SK-N-SH treated with all-trans-retinoic acid at 6 μM for 48 hours (cell line): Measurements from ENCODE around the gene SIN3A.

Experiments used
- ATAC-seq: fragments of 200-7000 bp; cut with Tn5 transposase; 3 replicates; pipeline ENCODE4 v1.9.1; 2020; ENCODE audit warnings: mild to moderate bottlenecking, moderate library complexity
- ARNTL ChIP-seq: fragments of 450-650 bp; formaldehyde crosslinking; IDR thresholded peaks from 2 replicates; pipeline ENCODE4 v1.5.0; 2020; ENCODE audit warnings: low read depth, mild to moderate bottlenecking, moderate library complexity, borderline replicate concordance
- BACH2 ChIP-seq: fragments of 250-450 bp; sonication (Bioruptor Pico); IDR thresholded peaks from 2 replicates; pipeline ENCODE4 v1.9.0; 2021; ENCODE audit warnings: mild to moderate bottlenecking, borderline replicate concordance
- CREB5 ChIP-seq: fragments of 250-450 bp; sonication (Bioruptor Pico); IDR thresholded peaks from 2 replicates; pipeline ENCODE4 v1.5.1; 2020; ENCODE audit warnings: low read depth, mild to moderate bottlenecking, moderate library complexity
- CSDC2 ChIP-seq: fragments of 250-450 bp; sonication (Bioruptor Pico); IDR thresholded peaks from 2 replicates; pipeline ENCODE4 v1.5.0; 2020; ENCODE audit warnings: mild to moderate bottlenecking, moderate library complexity
- ESRRG ChIP-seq: fragments of 250-450 bp; sonication (Bioruptor Pico); IDR thresholded peaks from 2 replicates; pipeline ENCODE4 v1.6.1; 2021; ENCODE audit warnings: mild to moderate bottlenecking
- GLIS3 ChIP-seq: fragments of 250-450 bp; sonication (Bioruptor Pico); IDR thresholded peaks from 2 replicates; pipeline ENCODE4 v1.5.0; 2020; ENCODE audit warnings: mild to moderate bottlenecking, moderate library complexity
- ISL1 ChIP-seq: fragments of 250-450 bp; sonication (Bioruptor Pico); IDR thresholded peaks from 2 replicates; pipeline ENCODE4 v2.1.2; 2022; ENCODE audit warnings: mild to moderate bottlenecking, moderate library complexity
- OSR1 ChIP-seq: fragments of 250-450 bp; sonication (Bioruptor Pico); IDR thresholded peaks from 2 replicates; pipeline ENCODE4 v1.8.0; 2022; ENCODE audit warnings: moderate library complexity, mild to moderate bottlenecking, inconsistent platforms
- PATZ1 ChIP-seq: fragments of 250-450 bp; sonication (Bioruptor Pico); IDR thresholded peaks from 2 replicates; pipeline ENCODE4 v1.8.0; 2020; ENCODE audit warnings: mild to moderate bottlenecking, moderate library complexity, borderline replicate concordance
- POU6F1 ChIP-seq: fragments of 250-450 bp; sonication (Bioruptor Pico); IDR thresholded peaks from 2 replicates; pipeline ENCODE4 v1.8.0; 2021; ENCODE audit warnings: low read depth, mild to moderate bottlenecking, moderate library complexity, borderline replicate concordance
- PPARA ChIP-seq: fragments of 250-450 bp; sonication (Bioruptor Pico); IDR thresholded peaks from 2 replicates; pipeline ENCODE4 v1.5.0; 2020; ENCODE audit warnings: mild to moderate bottlenecking, borderline replicate concordance
- RARB ChIP-seq: fragments of 250-450 bp; sonication (Bioruptor Pico); IDR thresholded peaks from 2 replicates; pipeline ENCODE4 v1.8.0; 2021; ENCODE audit warnings: mild to moderate bottlenecking, moderate library complexity
- SNAI2 ChIP-seq: fragments of 250-450 bp; sonication (Bioruptor Pico); IDR thresholded peaks from 2 replicates; pipeline ENCODE4 v1.5.0; 2020; ENCODE audit warnings: mild to moderate bottlenecking, moderate library complexity
- TOX ChIP-seq: fragments of 250-450 bp; sonication (Bioruptor Pico); IDR thresholded peaks from 2 replicates; pipeline ENCODE4 v1.8.0; 2021; ENCODE audit warnings: mild to moderate bottlenecking, moderate library complexity, borderline replicate concordance
- TSHZ2 ChIP-seq: fragments of 250-450 bp; sonication (Bioruptor Pico); IDR thresholded peaks from 2 replicates; pipeline ENCODE4 v1.5.0; 2020; ENCODE audit warnings: mild to moderate bottlenecking, moderate library complexity
- ZC3H10 ChIP-seq: fragments of 250-450 bp; sonication (Bioruptor Pico); IDR thresholded peaks from 2 replicates; pipeline ENCODE4 v1.5.1; 2021; ENCODE audit warnings: mild to moderate bottlenecking, moderate library complexity
- ZFP3 ChIP-seq: fragments of 250-450 bp; sonication (Bioruptor Pico); IDR thresholded peaks from 2 replicates; pipeline ENCODE4 v1.5.0; 2020; ENCODE audit warnings: mild to moderate bottlenecking, moderate library complexity
- ZNF565 ChIP-seq: fragments of 450-650 bp; formaldehyde crosslinking; conservative IDR thresholded peaks from 2 replicates; pipeline ENCODE4 v1.5.0; 2020; ENCODE audit warnings: low read depth, mild to moderate bottlenecking, moderate library complexity
- ZNF70 ChIP-seq: fragments of 450-650 bp; formaldehyde crosslinking; IDR thresholded peaks from 2 replicates; pipeline ENCODE4 v1.5.0; 2020; ENCODE audit warnings: mild to moderate bottlenecking, moderate library complexity
- ZNF8 ChIP-seq: fragments of 450-650 bp; formaldehyde crosslinking; IDR thresholded peaks from 2 replicates; pipeline ENCODE4 v1.5.0; 2020; ENCODE audit warnings: mild to moderate bottlenecking, moderate library complexity

Gene SIN3A

GRCh38 chr15:75430259-75430658 is 21.2 kb downstream of the SIN3A start (continued):
- TF ChIP-seq POU6F1 (CRISPR knock-in tag) (no peak), CREB5 (CRISPR knock-in tag) (no peak), SNAI2 (CRISPR knock-in tag) (no peak), ZNF565 (CRISPR knock-in tag) (no peak), ZNF70 (no peak), ARNTL (CRISPR knock-in tag) (no peak), GLIS3 (CRISPR knock-in tag) (no peak), ESRRG (no peak)
- TF ChIP-seq, all 23 proteins: peak for 0

GRCh38 chr15:75428152-75428551 is 23.3 kb downstream of the SIN3A start:
- no peak for TF ChIP-seq ZC3H10
- no peak for TF ChIP-seq GLIS3 (CRISPR knock-in tag)
- TF ChIP-seq ESRRG, result no peak
- TF ChIP-seq POU6F1 (CRISPR knock-in tag), result no peak
- TF ChIP-seq CSDC2 (CRISPR knock-in tag), result no peak
- ATAC-seq, result no peak

GRCh38 chr15:75425966-75426500 is 25.5 kb downstream of the SIN3A start:
- no peak for ATAC-seq
- TF ChIP-seq GLIS3 (CRISPR knock-in tag), result no peak
- no peak for TF ChIP-seq ESRRG
- no peak for TF ChIP-seq TSHZ2 (CRISPR knock-in tag)
- no peak for TF ChIP-seq CSDC2 (CRISPR knock-in tag)
- no peak for TF ChIP-seq CREB5 (CRISPR knock-in tag)
- no peak for TF ChIP-seq ZC3H10
- no peak for TF ChIP-seq ZNF565 (CRISPR knock-in tag)
- no peak for TF ChIP-seq ISL1 (CRISPR knock-in tag)
- no peak for TF ChIP-seq ZNF8 (CRISPR knock-in tag)
- no peak for TF ChIP-seq ZNF70
- TF ChIP-seq OSR1 (CRISPR knock-in tag), result no peak
- no peak for TF ChIP-seq SNAI2 (CRISPR knock-in tag)
- no peak for TF ChIP-seq ZFP3 (CRISPR knock-in tag)
- TF ChIP-seq TOX, result no peak
- TF ChIP-seq RARB (CRISPR knock-in tag), result no peak
- TF ChIP-seq PPARA (CRISPR knock-in tag), result no peak
- no peak for TF ChIP-seq ARNTL (CRISPR knock-in tag)
- TF ChIP-seq PATZ1 (CRISPR knock-in tag), result no peak
- no peak for TF ChIP-seq BACH2 (CRISPR knock-in tag)
